ENCODE measurements around the gene GALNT13. TPM values are rescaled to one million over a fixed set of nuclear protein-coding genes. Genes with fewer than 3 reads are reported as not detected.
A peak's percentile ranks its signal among the peaks of the same experiment; 100 is the strongest.

The GALNT13 gene
- 0.19 TPM for total RNA-seq
- long read RNA-seq = 0 reads

- H3K27me3 ChIP-seq (ENCODE audit: low read depth) = peaks cover 59% of the 10 kb centered on the region
- no peaks in the 10 kb centered on the region for H3K36me3 ChIP-seq
- peaks cover 4% of the 10 kb centered on the region for H3K4me1 ChIP-seq
- H3K4me3 ChIP-seq = peak within 1 kb of the TSS; percentile 50
- no peak for TF ChIP-seq CTCF (IDR thresholded peaks at IDR 0.05; ENCODE audit: borderline replicate concordance)
- peaks cover 7% of the 10 kb centered on the region for H3K9me3 ChIP-seq (replicated peaks)
- peak; percentile 27 for DNase-seq
- intact Hi-C loops (cut with micrococcal nuclease) = no loop called here
- no peak within 1 kb of the TSS for H3K27ac ChIP-seq (replicated peaks)
Measured at GRCh38 chr2:153871231-153872221, at the start of gene GALNT13. TSS of gene GALNT13 (plus strand) at chr2:153871922.

GRCh38 chr2:153823880-153824279, 47.8 kb upstream of the GALNT13 start:
- TF ChIP-seq CTCF (IDR thresholded peaks at IDR 0.05; ENCODE audit: borderline replicate concordance) = no peak
- DNase-seq = no peak
- peaks cover 33% of the 10 kb centered on the region for H3K9me3 ChIP-seq (replicated peaks)
- no peak overlapping the region for H3K27ac ChIP-seq (replicated peaks)
- intact Hi-C loops (cut with micrococcal nuclease) = no loop called here
- no peaks in the 10 kb centered on the region for H3K27me3 ChIP-seq (ENCODE audit: low read depth)
- no peak overlapping the region for H3K4me3 ChIP-seq
- H3K36me3 ChIP-seq = no peaks in the 10 kb centered on the region
- no peaks in the 10 kb centered on the region for H3K4me1 ChIP-seq

GRCh38 chr2:153828335-153828734, 43.4 kb upstream of the GALNT13 start:
- H3K27me3 ChIP-seq (ENCODE audit: low read depth) = no peaks in the 10 kb centered on the region
- no peaks in the 10 kb centered on the region for H3K4me1 ChIP-seq
- intact Hi-C loops (cut with micrococcal nuclease) = no loop called here
- no peak overlapping the region for H3K4me3 ChIP-seq
- no peaks in the 10 kb centered on the region for H3K36me3 ChIP-seq
- DNase-seq = no peak
- no peak overlapping the region for H3K27ac ChIP-seq (replicated peaks)
- peaks cover 36% of the 10 kb centered on the region for H3K9me3 ChIP-seq (replicated peaks)
- TF ChIP-seq CTCF (IDR thresholded peaks at IDR 0.05; ENCODE audit: borderline replicate concordance) = no peak

- Histone ChIP-seq H3K4me1 (no peaks in the 10 kb centered on the region), H3K27me3 (ENCODE audit: low read depth) (no peaks in the 10 kb centered on the region), H3K27ac (replicated peaks) (no peak overlapping the region), H3K4me3 (no peak overlapping the region), H3K9me3 (replicated peaks) (peaks cover 20% of the 10 kb centered on the region), H3K36me3 (no peaks in the 10 kb centered on the region)
- no peak for DNase-seq
- intact Hi-C loops (cut with micrococcal nuclease) = no loop called here
- no peak for TF ChIP-seq CTCF (IDR thresholded peaks at IDR 0.05; ENCODE audit: borderline replicate concordance)
Measured at GRCh38 chr2:153834662-153835061, 37.1 kb upstream of the GALNT13 start.

GRCh38 chr2:153858250-153858649, 13.5 kb upstream of the GALNT13 start:
- H3K9me3 ChIP-seq (replicated peaks) = peaks cover 6% of the 10 kb centered on the region
- no peak for DNase-seq
- H3K4me1 ChIP-seq = no peaks in the 10 kb centered on the region
- TF ChIP-seq CTCF (IDR thresholded peaks at IDR 0.05; ENCODE audit: borderline replicate concordance) = no peak
- no peaks in the 10 kb centered on the region for H3K27me3 ChIP-seq (ENCODE audit: low read depth)
- no peaks in the 10 kb centered on the region for H3K36me3 ChIP-seq
- no peak overlapping the region for H3K4me3 ChIP-seq
- H3K27ac ChIP-seq (replicated peaks) = no peak overlapping the region
- intact Hi-C loops (cut with micrococcal nuclease) = no loop called here
